SHP77 (cell line): ENCODE results near the gene PRAF2.

Source experiments
- DNase-seq, 2 experiments: peaks; one replicate each; lab custom pipeline; 2025; lab: John Stamatoyannopoulos, UW

The PRAF2 gene

DNA sequence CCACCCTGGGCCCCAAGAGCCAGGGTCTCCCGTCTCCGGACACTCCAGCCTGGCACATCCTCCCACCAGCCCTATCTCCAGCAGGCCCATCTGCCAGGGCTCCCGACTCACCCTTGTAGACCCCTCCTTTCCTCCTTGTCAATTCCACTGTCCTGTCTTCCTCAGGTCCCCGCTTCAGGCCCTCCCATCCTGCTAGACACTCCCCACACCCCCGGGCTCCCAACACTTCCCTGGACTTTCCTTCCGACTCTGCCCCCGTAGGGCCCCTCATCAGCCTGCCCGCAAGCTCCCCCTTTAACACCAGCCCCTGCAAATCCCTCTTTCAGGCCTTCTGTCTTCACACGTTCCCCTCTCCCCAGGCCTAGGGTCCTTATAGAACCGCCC lies 1.1 kb downstream of the PRAF2 start:
- DNase-seq = no peak

DNA sequence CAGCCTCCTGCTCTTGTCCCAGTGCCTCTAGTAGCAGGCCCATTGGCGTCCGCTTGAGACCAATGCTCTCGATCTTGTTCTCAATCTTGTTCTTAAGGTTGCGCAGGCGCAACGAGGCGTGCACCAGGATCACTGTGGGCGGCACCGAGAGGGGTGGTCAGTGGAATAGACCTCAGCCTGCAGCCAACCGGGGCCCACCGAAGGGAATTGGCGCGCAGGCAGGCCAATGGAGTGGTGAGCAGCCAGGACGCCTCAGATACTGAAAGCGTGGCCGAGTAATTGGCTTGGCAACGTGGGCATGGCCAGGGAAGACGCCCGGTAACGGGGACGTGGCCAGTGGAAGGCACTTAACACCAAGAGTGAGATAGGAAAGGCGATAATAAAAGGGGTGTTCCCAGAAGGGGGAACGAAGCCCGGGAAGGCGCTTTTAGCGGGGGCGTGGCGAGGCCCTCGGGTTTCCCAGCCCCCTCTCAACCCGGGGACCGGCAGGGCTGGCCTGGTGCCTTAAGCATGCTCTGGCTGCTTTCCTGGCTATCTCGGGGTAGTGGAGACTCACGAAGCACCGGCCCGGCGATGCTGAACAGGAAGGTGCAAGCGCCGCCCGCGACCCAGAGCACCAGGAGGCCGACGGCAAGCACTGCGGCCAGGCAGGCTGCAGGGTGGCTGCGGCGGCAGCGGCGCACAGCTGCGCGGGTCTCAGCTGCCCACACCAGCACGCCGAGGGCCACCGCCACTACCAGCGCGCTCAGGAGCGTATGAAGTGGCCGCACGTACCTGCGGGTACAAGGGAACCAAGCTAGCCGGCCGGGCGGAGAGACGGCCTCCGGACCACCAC lies 1.7 kb downstream of the PRAF2 start:
- DNase-seq = no peak

- no peak for DNase-seq
Observed at GRCh38 chrX:49070988-49071387, 2.8 kb downstream of the PRAF2 start.

DNA sequence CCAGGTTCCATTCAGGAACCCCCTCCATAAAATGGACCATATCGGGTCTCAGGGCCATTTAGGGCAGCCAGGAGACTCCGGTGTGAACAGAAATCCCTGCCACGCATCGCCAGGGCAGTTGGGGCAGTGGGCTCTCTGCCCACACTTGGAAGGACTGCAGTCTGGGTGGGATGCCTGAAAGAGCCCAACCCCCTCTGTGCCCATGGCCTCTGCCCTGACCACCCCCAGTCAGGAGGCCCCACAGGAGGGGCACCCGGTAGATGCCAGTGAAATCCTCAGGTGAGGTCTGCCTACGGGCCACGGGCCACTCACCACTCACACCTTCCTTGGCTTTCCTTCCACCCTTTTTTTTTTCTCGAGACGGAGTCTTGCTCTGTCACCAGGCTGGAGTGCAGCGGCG lies 4.8 kb downstream of the PRAF2 start:
- DNase-seq = no peak

GRCh38 chrX:49067285-49068120 lies 6.3 kb downstream of the PRAF2 start:
- no peak for DNase-seq

DNA sequence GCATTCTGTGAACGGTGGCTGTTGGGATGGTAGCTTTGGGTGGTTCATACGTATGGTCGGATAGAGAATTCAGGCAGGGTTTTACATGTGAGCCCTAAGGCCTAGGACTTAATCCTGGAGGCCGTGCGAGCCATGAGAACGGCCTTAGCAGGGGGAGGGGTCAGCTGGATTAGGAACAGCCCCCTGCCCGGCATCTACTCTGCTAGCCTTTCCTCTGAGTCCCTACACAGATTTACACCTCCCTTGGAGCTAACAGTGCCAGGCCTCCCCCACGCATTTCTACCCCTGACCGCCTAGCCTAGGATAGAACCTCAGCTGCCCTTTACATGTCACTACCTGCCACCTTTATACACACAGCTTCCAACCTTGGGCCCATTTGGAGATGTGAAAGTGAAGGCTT lies 7.1 kb downstream of the PRAF2 start:
- DNase-seq = no peak

GRCh38 chrX:49066278-49066677 lies 7.5 kb downstream of the PRAF2 start:
- no peak for DNase-seq

- DNase-seq = no peak
Observed at GRCh38 chrX:49064735-49065134, 9.1 kb downstream of the PRAF2 start.

GRCh38 chrX:49064303-49064702 lies 9.5 kb downstream of the PRAF2 start:
- no peak for DNase-seq

DNA sequence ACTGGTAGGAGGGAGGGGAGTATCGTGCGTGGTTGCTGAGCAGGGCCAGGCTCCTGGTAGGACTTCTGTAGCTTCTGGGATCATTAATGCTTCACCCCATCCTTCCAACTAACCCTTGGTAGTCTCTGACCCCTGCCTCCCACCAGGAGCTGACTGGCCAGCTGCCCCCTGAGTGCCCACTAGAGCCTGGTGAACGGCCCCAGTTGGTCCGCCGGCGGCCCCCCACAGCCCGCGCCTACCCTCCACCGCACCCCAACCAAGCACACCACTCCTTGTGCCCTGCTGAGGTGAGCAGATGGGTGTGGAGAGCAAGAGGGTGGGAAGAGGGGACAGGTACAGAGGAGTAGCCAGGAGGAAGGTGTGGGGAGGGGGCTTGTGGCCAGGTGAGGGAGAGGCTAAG lies 10.1 kb downstream of the PRAF2 start:
- no peak for DNase-seq

- no peak for DNase-seq
Observed at GRCh38 chrX:49061916-49062315, 11.9 kb downstream of the PRAF2 start.

- no peak for DNase-seq
Observed at GRCh38 chrX:49061490-49061889, 12.3 kb downstream of the PRAF2 start.

GRCh38 chrX:49060914-49061313 lies 12.9 kb downstream of the PRAF2 start:
- no peak for DNase-seq

- DNase-seq = no peak
Observed at GRCh38 chrX:49059681-49060085, 14.1 kb downstream of the PRAF2 start.

GRCh38 chrX:49059201-49059600 lies 14.6 kb downstream of the PRAF2 start:
- DNase-seq = no peak

DNA sequence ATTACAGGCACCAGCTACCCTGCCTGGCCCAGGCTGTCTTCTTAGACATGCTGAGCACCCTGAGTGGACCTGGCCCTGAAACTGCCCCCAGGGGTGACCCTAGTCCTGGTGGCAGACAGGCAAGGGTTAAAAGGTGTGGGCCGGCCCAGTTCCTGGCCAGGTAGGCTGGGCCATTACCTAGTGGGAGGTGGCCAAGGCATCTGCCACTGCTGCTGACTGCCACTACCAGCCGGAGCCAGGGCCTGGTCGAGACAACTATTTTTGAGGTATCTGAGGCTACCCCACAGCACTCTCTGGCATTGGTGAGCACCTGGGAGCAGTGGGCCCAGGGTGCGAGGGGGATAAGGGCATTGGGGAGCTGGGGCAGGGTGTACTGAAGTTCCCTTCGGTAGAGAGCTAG lies 15.0 kb downstream of the PRAF2 start, which contains the start of gene CCDC120:
Gene CCDC120 (plus strand): TSS at position 206 of the 400 bp plus-strand sequence. CDS start 3,043 bp downstream, outside the sequence.
- DNase-seq = no peak

DNA sequence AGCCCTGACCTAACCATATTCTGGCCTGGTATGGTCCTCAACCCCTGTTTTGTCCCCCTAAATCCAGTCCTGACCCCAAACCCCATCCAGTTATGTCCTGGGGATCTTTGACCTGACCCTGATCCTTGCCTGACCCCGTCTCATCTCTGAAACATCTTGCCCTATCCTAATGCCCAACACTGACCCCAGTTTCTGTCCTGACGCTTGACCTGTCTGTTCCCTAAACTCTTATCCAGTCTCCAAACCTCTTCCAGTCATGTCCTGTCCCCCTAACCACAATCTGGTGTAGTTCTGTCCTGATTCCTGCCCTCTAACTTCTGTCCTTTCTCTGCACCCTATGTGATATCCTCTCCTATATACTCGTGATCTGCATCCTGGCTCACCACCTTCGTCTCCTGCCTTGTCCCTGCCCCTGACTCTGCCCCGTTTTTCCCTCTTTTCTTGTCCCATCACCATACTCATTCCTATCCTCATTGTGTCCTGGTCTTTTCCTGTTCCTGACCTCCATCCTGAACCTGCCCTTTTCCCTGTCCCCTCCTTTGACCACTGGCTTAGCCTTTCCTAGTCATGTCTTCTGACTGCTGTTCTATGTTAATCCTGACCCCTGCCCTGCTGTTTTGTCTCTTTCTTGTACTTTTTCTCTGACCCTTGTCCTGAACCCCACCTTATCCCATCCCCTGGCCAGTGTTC lies 19.6 kb downstream of the PRAF2 start:
- DNase-seq = no peak

- peak; percentile 55 to 59 for DNase-seq
Observed at GRCh38 chrX:49053223-49054072, 20.4 kb downstream of the PRAF2 start.

DNA sequence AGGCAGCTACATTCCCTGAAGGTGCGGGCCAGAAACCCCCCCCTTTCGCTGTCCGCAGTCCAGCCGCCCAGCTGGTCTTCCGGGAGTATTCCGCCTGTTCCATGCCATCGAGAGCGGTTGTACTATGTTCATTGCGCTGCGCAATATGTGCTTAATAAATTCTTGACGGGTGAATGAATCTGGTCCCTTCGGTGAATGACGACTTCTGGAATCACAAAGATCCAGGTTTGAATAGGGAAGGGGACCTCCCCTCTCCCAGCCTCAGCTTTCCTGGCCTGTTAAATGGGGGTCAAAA lies 29.9 kb downstream of the PRAF2 start:
- DNase-seq = no peak

GRCh38 chrX:49043220-49043986 lies 30.4 kb downstream of the PRAF2 start, which contains the start of gene TFE3:
TFE3 (minus strand) TSS chrX:49043357; CDS start chrX:49043226, 131 bp downstream.
- DNase-seq = peak; percentile 96 to 97
